ENCODE data around the gene RSPO4. TPM values are rescaled to one million over a fixed set of nuclear protein-coding genes. Genes with fewer than 3 reads are reported as not detected.

Gene RSPO4
- total RNA-seq, 2 donors from 2014 or later = 0.08 to 0.12 TPM

DNA sequence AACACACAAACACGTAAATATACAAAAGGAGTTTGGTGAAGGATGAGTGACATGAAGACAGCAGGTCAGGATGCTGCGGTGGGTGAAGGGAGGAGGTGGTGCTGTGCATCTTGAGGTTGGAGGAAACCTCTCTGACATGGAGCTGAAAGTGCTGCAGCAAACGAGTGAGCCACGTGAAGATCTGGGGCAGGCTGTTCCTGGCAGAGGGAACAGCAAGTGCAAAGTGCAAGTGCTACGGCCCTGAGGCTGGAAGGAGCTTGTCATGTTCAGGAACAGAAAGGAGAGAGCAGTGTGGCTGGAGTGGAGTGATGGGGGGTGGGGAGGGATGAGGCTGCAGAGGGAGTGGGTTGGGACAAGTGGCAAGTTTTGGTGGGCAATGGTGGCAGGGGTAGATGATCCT lies 61.2 kb downstream of the RSPO4 start:
- Histone ChIP-seq H3K27ac (no peak overlapping the region), H3K36me3 (no peaks in the 10 kb centered on the region), H3K9me3 (no peaks in the 10 kb centered on the region), H3K9ac (ENCODE audit: low read depth in 2 of 2, low read length in 2 of 2) (no peak overlapping the region), H3K27me3 (no peaks in the 10 kb centered on the region), H3K4me1 (no peaks in the 10 kb centered on the region), H3K4me3 (no peak overlapping the region)
- TF ChIP-seq, protein P1, sequence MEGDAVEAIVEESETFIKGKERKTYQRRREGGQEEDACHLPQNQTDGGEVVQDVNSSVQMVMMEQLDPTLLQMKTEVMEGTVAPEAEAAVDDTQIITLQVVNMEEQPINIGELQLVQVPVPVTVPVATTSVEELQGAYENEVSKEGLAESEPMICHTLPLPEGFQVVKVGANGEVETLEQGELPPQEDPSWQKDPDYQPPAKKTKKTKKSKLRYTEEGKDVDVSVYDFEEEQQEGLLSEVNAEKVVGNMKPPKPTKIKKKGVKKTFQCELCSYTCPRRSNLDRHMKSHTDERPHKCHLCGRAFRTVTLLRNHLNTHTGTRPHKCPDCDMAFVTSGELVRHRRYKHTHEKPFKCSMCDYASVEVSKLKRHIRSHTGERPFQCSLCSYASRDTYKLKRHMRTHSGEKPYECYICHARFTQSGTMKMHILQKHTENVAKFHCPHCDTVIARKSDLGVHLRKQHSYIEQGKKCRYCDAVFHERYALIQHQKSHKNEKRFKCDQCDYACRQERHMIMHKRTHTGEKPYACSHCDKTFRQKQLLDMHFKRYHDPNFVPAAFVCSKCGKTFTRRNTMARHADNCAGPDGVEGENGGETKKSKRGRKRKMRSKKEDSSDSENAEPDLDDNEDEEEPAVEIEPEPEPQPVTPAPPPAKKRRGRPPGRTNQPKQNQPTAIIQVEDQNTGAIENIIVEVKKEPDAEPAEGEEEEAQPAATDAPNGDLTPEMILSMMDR (IDR thresholded peaks at IDR 0.05) = no peak
- intact Hi-C loops (cut with DNase I) = no loop called here
- DNase-seq = no peak

DNA sequence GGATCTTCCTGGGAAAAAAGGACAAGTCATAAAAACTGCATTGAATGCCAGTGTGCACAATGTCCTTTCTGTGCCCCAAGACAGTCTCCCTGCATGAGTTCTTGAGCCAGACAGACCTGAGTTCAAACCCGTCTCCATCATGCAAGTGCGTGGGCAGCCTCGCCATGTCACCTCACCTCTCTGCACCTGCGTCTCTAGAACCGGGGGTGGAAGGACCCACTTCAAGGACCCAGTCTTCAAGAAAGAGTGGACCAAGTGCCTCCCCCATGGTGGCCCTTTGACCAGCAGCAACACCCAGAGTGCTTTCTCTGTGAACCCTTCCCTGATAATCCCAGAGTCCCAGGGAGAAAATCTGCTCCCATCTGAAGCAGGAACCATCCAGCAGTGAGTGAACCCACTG lies 62.5 kb downstream of the RSPO4 start:
- Histone ChIP-seq H3K27me3 (no peaks in the 10 kb centered on the region), H3K9me3 (no peaks in the 10 kb centered on the region), H3K9ac (ENCODE audit: low read depth in 2 of 2, low read length in 2 of 2) (no peak overlapping the region), H3K4me1 (no peaks in the 10 kb centered on the region), H3K4me3 (no peak overlapping the region), H3K27ac (no peak overlapping the region), H3K36me3 (no peaks in the 10 kb centered on the region)
- no peak for DNase-seq
- intact Hi-C loops (cut with DNase I) = no loop called here
- TF ChIP-seq, protein P1 (IDR thresholded peaks at IDR 0.05) = no peak

DNA sequence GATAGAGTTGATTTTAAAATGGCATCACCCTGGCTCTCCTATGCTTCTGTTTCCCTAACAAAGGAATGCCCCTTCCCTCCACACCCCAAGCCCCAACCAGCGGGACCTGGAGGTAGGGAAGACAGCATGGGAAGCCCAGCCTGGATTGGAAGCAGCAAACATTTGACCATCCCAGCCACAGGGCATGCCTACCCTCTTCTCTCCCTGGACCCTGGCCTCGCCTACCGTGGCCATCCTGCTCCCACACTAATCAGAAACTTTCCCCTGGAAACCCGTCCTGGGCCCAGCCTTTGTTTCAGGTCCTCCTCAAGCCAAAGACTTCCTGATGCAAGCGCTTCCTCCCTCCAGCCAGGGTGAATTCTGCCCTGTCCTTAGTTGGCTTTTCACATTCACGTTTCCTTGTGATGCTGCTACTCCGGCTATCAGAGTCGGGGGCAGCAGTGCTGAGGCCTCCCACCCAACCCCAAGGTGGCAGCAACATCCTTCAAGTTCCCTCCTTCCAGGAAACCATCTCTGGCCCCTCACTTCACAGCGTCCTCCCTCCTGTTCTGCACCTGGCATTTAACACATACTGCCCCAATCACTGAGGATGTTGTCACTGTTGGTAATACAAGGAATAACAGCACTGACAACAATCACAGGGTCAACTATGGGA lies 67.8 kb downstream of the RSPO4 start:
- Histone ChIP-seq H3K27me3 (no peaks in the 10 kb centered on the region), H3K9me3 (no peaks in the 10 kb centered on the region), H3K4me3 (no peak overlapping the region), H3K4me1 (no peaks in the 10 kb centered on the region), H3K27ac (no peak overlapping the region), H3K36me3 (no peaks in the 10 kb centered on the region), H3K9ac (ENCODE audit: low read depth in 2 of 2, low read length in 2 of 2) (no peak overlapping the region)
- DNase-seq = no peak
- TF ChIP-seq, protein P1 (IDR thresholded peaks at IDR 0.05) = no peak
- intact Hi-C loops (cut with DNase I) = no loop called here

DNA sequence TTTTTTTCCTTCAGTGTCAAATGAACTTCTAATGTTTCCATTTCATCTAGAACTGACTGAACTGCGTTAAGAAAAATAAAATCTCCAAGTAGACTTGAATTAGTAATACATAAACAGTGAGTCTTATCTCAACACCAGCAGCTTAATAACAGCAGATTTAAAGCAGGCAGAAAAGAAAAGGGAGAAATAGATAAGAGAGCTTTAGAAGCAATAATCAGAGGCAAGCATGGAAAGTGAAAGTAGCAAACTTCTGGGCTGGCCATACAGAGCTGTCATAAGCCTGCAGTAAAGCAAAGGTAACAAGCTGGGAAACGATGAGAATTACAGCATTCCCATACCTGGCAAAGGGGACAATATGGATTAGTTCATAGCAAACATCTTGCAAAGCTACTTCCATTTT lies 69.1 kb downstream of the RSPO4 start:
- H3K27me3 ChIP-seq = no peaks in the 10 kb centered on the region
- no peak overlapping the region for H3K27ac ChIP-seq
- no peak overlapping the region for H3K4me3 ChIP-seq
- no peaks in the 10 kb centered on the region for H3K4me1 ChIP-seq
- H3K9ac ChIP-seq (ENCODE audit: low read depth in 2 of 2, low read length in 2 of 2) = no peak overlapping the region
- intact Hi-C loops (cut with DNase I) = no loop called here
- TF ChIP-seq, protein P1 (IDR thresholded peaks at IDR 0.05) = no peak
- no peak for DNase-seq
- H3K36me3 ChIP-seq = no peaks in the 10 kb centered on the region
- no peaks in the 10 kb centered on the region for H3K9me3 ChIP-seq

DNA sequence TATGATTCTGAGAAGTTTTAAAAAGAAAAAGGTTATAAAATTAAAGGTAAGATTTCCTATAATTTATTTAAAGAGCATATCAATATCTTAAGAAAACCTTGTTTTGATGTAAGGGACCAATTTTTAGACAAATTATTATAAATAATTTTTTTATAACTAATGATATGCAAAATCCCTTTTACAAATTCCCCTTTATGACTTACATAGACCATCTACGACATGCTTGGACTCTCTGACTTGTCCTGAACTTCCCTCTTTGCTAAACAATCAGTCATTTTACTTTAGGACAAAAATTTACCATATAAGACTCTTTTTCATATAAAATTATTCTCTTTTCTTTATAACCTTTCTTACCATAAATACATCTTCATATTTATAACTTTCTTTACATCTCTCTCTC lies 70.7 kb downstream of the RSPO4 start:
- Histone ChIP-seq H3K9me3 (no peaks in the 10 kb centered on the region), H3K27me3 (no peaks in the 10 kb centered on the region), H3K27ac (no peak overlapping the region), H3K4me3 (no peak overlapping the region), H3K4me1 (no peaks in the 10 kb centered on the region), H3K36me3 (no peaks in the 10 kb centered on the region), H3K9ac (ENCODE audit: low read depth in 2 of 2, low read length in 2 of 2) (no peak overlapping the region)
- intact Hi-C loops (cut with DNase I) = no loop called here
- TF ChIP-seq, protein P1 (IDR thresholded peaks at IDR 0.05) = no peak
- DNase-seq = no peak

Measured in colonic mucosa (tissue), 4 donors.